Endothelial cell of umbilical vein (primary cell): Measurements from ENCODE around the gene SNX10. TPM values are rescaled to one million over a fixed set of nuclear protein-coding genes. Genes with fewer than 3 reads are reported as not detected.

ENCODE experiments used
- BruUV-seq: library from RNA; stranded (reverse); fragments of 400-500 nt; replicated peaks from 2 replicates; lab custom pipeline; 2021; lab: Mats Ljungman, UMichigan
- CTCF ChIA-PET: fragments of 300-600, 350-600 bp; sonication (Branson Sonifier 250); formaldehyde crosslinking; loops from one replicate; lab custom pipeline; 2021; ENCODE audit warnings: antibody characterized with exemption, inconsistent platforms; lab: Charles Lee
- POLR2A ChIA-PET: fragments of 300-600, 350-600 bp; sonication (Branson Sonifier 250); formaldehyde crosslinking; loops from one replicate; lab custom pipeline; 2021; ENCODE audit warnings: antibody characterized with exemption, inconsistent platforms; lab: Charles Lee
- DNase-seq: peaks from one replicate; pipeline ENCODE4 v3.0.0-alpha.2; 2011; ENCODE audit warnings: low read depth, low spot score
- FAIRE-seq: peaks from 2 replicates; lab custom pipeline; 2011; peaks lifted over from hg19 to GRCh38; lab: Jason Lieb, UNC
- H2AFZ ChIP-seq: 2 replicates; pipeline ENCODE4 v1.6.0; 2012; ENCODE audit warnings: low read depth, low read length, control low read depth, inconsistent platforms
- H3K27ac ChIP-seq: 2 replicates; pipeline ENCODE4 v1.5.1; 2011; ENCODE audit warnings: low read depth, mild to moderate bottlenecking, control low read depth, low read length, moderate library complexity; ENCODE audit not compliant: insufficient read depth
- H3K27me3 ChIP-seq, 2 experiments: 2 replicates each; pipeline versions ENCODE4 v1.6.0 to v1.6.1; 2011; ENCODE audit warnings: low read length in 2 of 2, mixed read lengths in 1 of 2; ENCODE audit not compliant: control insufficient read depth in 2 of 2, insufficient read depth in 2 of 2
- H3K36me3 ChIP-seq, 2 experiments: 2 replicates in 1 of 2; 3 replicates in 1 of 2; pipeline ENCODE4 v1.5.1; 2011; ENCODE audit warnings: low read length in 2 of 2, mild to moderate bottlenecking in 1 of 2, moderate library complexity in 1 of 2; ENCODE audit not compliant: control insufficient read depth in 2 of 2, insufficient read depth in 2 of 2; ENCODE audit errors: extremely low read depth in 1 of 2
- H3K4me1 ChIP-seq: 3 replicates; pipeline ENCODE4 v1.5.1; 2011; ENCODE audit warnings: mild to moderate bottlenecking, low read length; ENCODE audit not compliant: control insufficient read depth, insufficient read depth; ENCODE audit errors: extremely low read depth
- H3K4me2 ChIP-seq: 2 replicates; pipeline ENCODE4 v1.6.1; 2011; ENCODE audit warnings: low read length, control low read depth, mixed read lengths; ENCODE audit not compliant: insufficient read depth
- H3K4me3 ChIP-seq, 3 experiments: fragments of 200-600 bp in 1 of 3; sonication (generic), shearing (Covaris generic) in 1 of 3; replicated peaks in 1 of 3; 2 replicates each; pipeline ENCODE4 v1.5.1; 2011 to 2016; ENCODE audit warnings: control low read depth in 3 of 3, low read length in 3 of 3, mild to moderate bottlenecking in 2 of 3, inconsistent platforms in 1 of 3, low read depth in 1 of 3, moderate library complexity in 1 of 3; ENCODE audit not compliant: insufficient read depth in 1 of 3
- H3K79me2 ChIP-seq: 2 replicates; pipeline ENCODE4 v1.6.0; 2012; ENCODE audit warnings: low read length, inconsistent platforms; ENCODE audit not compliant: control insufficient read depth, insufficient read depth
- H3K9ac ChIP-seq: replicated peaks from 2 replicates; pipeline ENCODE3; 2011; ENCODE audit warnings: low read length, control low read depth; ENCODE audit not compliant: insufficient read depth; ENCODE audit errors: extremely low read depth
- H3K9me1 ChIP-seq: replicated peaks from 3 replicates; pipeline ENCODE4 v1.6.0; 2011; ENCODE audit warnings: mild to moderate bottlenecking, low read length; ENCODE audit not compliant: control insufficient read depth, insufficient read depth; ENCODE audit errors: extremely low read depth
- H3K9me3 ChIP-seq: replicated peaks from 2 replicates; pipeline ENCODE4 v1.5.1; 2012; ENCODE audit warnings: low read length, inconsistent platforms; ENCODE audit not compliant: control insufficient read depth, insufficient read depth
- H4K20me1 ChIP-seq: replicated peaks from 2 replicates; pipeline ENCODE3; 2011; ENCODE audit warnings: mild to moderate bottlenecking, low read length; ENCODE audit not compliant: control insufficient read depth, insufficient read depth; ENCODE audit errors: extremely low read depth
- CTCF ChIP-seq, 2 donors: IDR thresholded peaks; 1 replicate in 1 of 2; 2 replicates in 1 of 2; pipeline ENCODE4 v1.5.1; 2011; ENCODE audit warnings: low read length in 2 of 2, mild to moderate bottlenecking in 2 of 2, moderate library complexity in 2 of 2, control low read depth in 1 of 2, inconsistent platforms in 1 of 2, low read depth in 1 of 2; ENCODE audit not compliant: insufficient read depth in 1 of 2; ENCODE audit errors: extremely low read depth in 1 of 2
- EZH2 ChIP-seq: IDR thresholded peaks from 2 replicates; pipeline ENCODE4 v1.6.1; 2012; ENCODE audit warnings: borderline replicate concordance, low read depth, mild to moderate bottlenecking, moderate library complexity, low read length, inconsistent platforms; ENCODE audit not compliant: severe bottlenecking
- FOS ChIP-seq: IDR thresholded peaks from 2 replicates; pipeline ENCODE4 v1.6.1; 2011; ENCODE audit warnings: mild to moderate bottlenecking, low read length, moderate library complexity, borderline replicate concordance; ENCODE audit not compliant: insufficient read depth
- GATA2 ChIP-seq: IDR thresholded peaks from 2 replicates; pipeline ENCODE4 v1.7.0; 2011; ENCODE audit warnings: low read depth, mild to moderate bottlenecking, moderate library complexity, mixed read lengths, low read length; ENCODE audit not compliant: insufficient read length, insufficient read depth
- JUN ChIP-seq: IDR thresholded peaks from 2 replicates; pipeline ENCODE4 v1.6.1; 2011; ENCODE audit warnings: borderline replicate concordance, low read depth; ENCODE audit not compliant: insufficient read length, insufficient read depth
- MAX ChIP-seq: IDR thresholded peaks from 2 replicates; pipeline ENCODE4 v1.6.1; 2011; ENCODE audit not compliant: insufficient read depth, insufficient read length
- MYC ChIP-seq: IDR thresholded peaks from one replicate; pipeline ENCODE4 v1.6.1; 2011; ENCODE audit warnings: mild to moderate bottlenecking, low read depth, low read length
- POLR2A ChIP-seq: IDR thresholded peaks from 2 replicates; pipeline ENCODE4 v1.6.1; 2012; ENCODE audit warnings: low read depth, mild to moderate bottlenecking, control low read depth, low read length
- POLR2AphosphoS5 ChIP-seq: IDR thresholded peaks from 2 replicates; pipeline ENCODE4 v1.6.1; 2012; ENCODE audit warnings: low read depth, mild to moderate bottlenecking, control low read depth, low read length, moderate library complexity; ENCODE audit not compliant: insufficient read depth
- dilution Hi-C: fragments of 300-500 bp; cut with MboI; formaldehyde crosslinking; loops from one replicate; pipeline ENCODE4 v1.15.0; 2019; ENCODE audit warnings: low sequenced_read_pairs; ENCODE audit not compliant: extremely low pct_ligation_motif_present
- intact Hi-C: fragments of 100-400 bp; cut with micrococcal nuclease; formaldehyde crosslinking; loops from one replicate; pipeline ENCODE4 v1.10.0; 2022
- polyA plus RNA-seq, 4 experiments: library from polyadenylated mRNA; depleted of rRNA in 3 of 4; stranded (reverse) in 3 of 4; unstranded in 1 of 4; fragments of >200 nt; gene quantifications; 2 replicates each; pipeline versions ENCODE4 v1.2.1 to v1.2.3, GENCODE V29; 2011 to 2012; ENCODE audit warnings: missing spikeins in 1 of 4
- total RNA-seq: library from RNA; stranded (reverse); gene quantifications from 2 replicates; pipeline ENCODE4 v1.2.3, GENCODE V29; 2021

The SNX10 gene
- total and polyA plus RNA-seq, 2 donors (not counting 3 experiments of a cell fraction or from before 2014, with no cell fraction given) = 0.25 to 0.80 TPM

GRCh38 chr7:26279405-26279804, 12.3 kb upstream of the SNX10 start:
- no peaks in the 10 kb centered on the region for H4K20me1 ChIP-seq
- H3K36me3 ChIP-seq = no peaks in the 10 kb centered on the region
- H3K27ac ChIP-seq = no peak overlapping the region
- no peak overlapping the region for H2AFZ ChIP-seq
- intact Hi-C loops (loop anchor here (5.0 kb wide), 1 partner anchor 88 kb away; no protein-coding TSS in a partner anchor), dilution Hi-C loops (no loop called here)
- H3K9me3 ChIP-seq = no peaks in the 10 kb centered on the region
- TF ChIP-seq GATA2 (no peak), EZH2 (no peak), FOS (no peak), MAX (no peak), CTCF (IDR thresholded peaks at IDR 0.05; ENCODE audit: extremely low read depth in 1 of 2, insufficient read depth in 1 of 2, low read depth in 1 of 2, low read length in 2 of 2) (no peak), JUN (no peak), POLR2AphosphoS5 (no peak), POLR2A (no peak), MYC (no peak)
- H3K9ac ChIP-seq = no peak overlapping the region
- no peaks in the 10 kb centered on the region for H3K4me1 ChIP-seq
- BruUV-seq = no TSS peak
- H3K4me3 ChIP-seq = no peak overlapping the region
- FAIRE-seq (no peak), DNase-seq (no peak)
- H3K79me2 ChIP-seq = no peaks in the 10 kb centered on the region
- ChIA-PET POLR2A (no interaction called here), CTCF (no interaction called here)
- no peak overlapping the region for H3K4me2 ChIP-seq
- H3K9me1 ChIP-seq = no peaks in the 10 kb centered on the region
- H3K27me3 ChIP-seq = no peaks in the 10 kb centered on the region
